GM18505 (cell line): ENCODE results near the gene RAMP1.

Source experiments
- ATAC-seq: cut with Tn5 transposase; IDR thresholded peaks from one replicate; pipeline ENCODE4 v1.9.1; 2021; ENCODE audit not compliant: unreplicated experiment
- POLR2A ChIP-seq: IDR thresholded peaks from 4 replicates; pipeline ENCODE4 v1.6.1; 2011; ENCODE audit warnings: borderline replicate concordance; ENCODE audit not compliant: insufficient read depth, insufficient read length; ENCODE audit errors: extremely low read depth

RAMP1 gene

GRCh38 chr2:237886685-237887481 lies 27.5 kb downstream of the RAMP1 start:
- no peak for TF ChIP-seq POLR2A
- no peak for ATAC-seq

- no peak for ATAC-seq
- TF ChIP-seq POLR2A = no peak
Observed at GRCh38 chr2:237888389-237888788, 29.0 kb downstream of the RAMP1 start.

GRCh38 chr2:237889016-237889415 lies 29.6 kb downstream of the RAMP1 start:
- TF ChIP-seq POLR2A = no peak
- ATAC-seq = no peak

- TF ChIP-seq POLR2A = no peak
- no peak for ATAC-seq
Observed at GRCh38 chr2:237889811-237890210, 30.4 kb downstream of the RAMP1 start.

GRCh38 chr2:237892478-237892877 lies 33.1 kb downstream of the RAMP1 start:
- no peak for TF ChIP-seq POLR2A
- ATAC-seq = no peak

- ATAC-seq = no peak
- TF ChIP-seq POLR2A = no peak
Observed at GRCh38 chr2:237892984-237893595, 33.7 kb downstream of the RAMP1 start.

- TF ChIP-seq POLR2A = no peak
- no peak for ATAC-seq
Observed at GRCh38 chr2:237894396-237894979, 35.1 kb downstream of the RAMP1 start.

- TF ChIP-seq POLR2A = no peak
- ATAC-seq = no peak
Observed at GRCh38 chr2:237894986-237895543, 35.6 kb downstream of the RAMP1 start.

- no peak for ATAC-seq
- no peak for TF ChIP-seq POLR2A
Observed at GRCh38 chr2:237895544-237896506, 36.4 kb downstream of the RAMP1 start.

GRCh38 chr2:237896507-237896892 lies 37.1 kb downstream of the RAMP1 start:
- no peak for ATAC-seq
- no peak for TF ChIP-seq POLR2A

GRCh38 chr2:237896956-237897355 lies 37.5 kb downstream of the RAMP1 start:
- TF ChIP-seq POLR2A = no peak
- ATAC-seq = no peak

GRCh38 chr2:237898057-237898414 lies 38.6 kb downstream of the RAMP1 start:
- TF ChIP-seq POLR2A = no peak

More at GRCh38 chr2:237898057-237898414, 38.6 kb downstream of the RAMP1 start:
- no peak for ATAC-seq
